Astrocyte of the cerebellum (primary cell): ENCODE results near the gene MYL4.

Experiments
- DNase-seq: peaks from one replicate; pipeline ENCODE4 v3.0.0-alpha.2; 2011; ENCODE audit warnings: low read depth
- H3K4me3 ChIP-seq: 2 replicates; pipeline ENCODE4 v1.5.1; 2011; ENCODE audit warnings: mild to moderate bottlenecking, low read depth, low read length, moderate library complexity
- in situ Hi-C: cut with HindIII; loops from 2 replicates; pipeline ENCODE4 v1.10.0; 2017; ENCODE audit warnings: low sequenced_read_pairs
- TF ChIP-seq, protein P1 (sequence below): IDR thresholded peaks from 2 replicates; pipeline ENCODE4 v1.5.1; 2012; ENCODE audit warnings: low read length, low read depth, moderate library complexity, mild to moderate bottlenecking; ENCODE audit errors: missing control alignments

The MYL4 gene

DNA sequence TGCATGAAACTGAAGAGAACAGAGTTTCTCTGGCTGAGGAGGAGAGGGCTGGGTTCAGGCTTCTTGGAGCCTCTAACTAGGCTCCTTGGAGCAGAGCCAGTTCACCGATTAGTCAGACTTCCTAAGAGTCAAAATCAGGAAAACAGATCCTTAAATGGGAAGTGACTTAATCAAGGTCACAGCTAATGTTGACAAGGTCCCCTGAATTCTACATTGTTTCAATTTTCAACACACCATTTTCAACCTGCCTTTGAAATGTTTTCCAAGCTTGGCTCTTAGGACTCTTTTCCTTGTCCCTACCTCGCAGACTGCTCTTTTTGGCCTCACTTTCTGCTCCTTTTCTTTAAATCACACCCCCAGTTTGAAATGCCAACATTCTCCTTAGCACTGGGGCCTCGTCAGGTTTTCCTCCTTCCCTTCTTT is 16.3 kb downstream of the MYL4 start:
- in situ Hi-C loops, result no loop called here
- no peak overlapping the region for H3K4me3 ChIP-seq
- DNase-seq, result peak; percentile 62
- TF ChIP-seq, protein P1, sequence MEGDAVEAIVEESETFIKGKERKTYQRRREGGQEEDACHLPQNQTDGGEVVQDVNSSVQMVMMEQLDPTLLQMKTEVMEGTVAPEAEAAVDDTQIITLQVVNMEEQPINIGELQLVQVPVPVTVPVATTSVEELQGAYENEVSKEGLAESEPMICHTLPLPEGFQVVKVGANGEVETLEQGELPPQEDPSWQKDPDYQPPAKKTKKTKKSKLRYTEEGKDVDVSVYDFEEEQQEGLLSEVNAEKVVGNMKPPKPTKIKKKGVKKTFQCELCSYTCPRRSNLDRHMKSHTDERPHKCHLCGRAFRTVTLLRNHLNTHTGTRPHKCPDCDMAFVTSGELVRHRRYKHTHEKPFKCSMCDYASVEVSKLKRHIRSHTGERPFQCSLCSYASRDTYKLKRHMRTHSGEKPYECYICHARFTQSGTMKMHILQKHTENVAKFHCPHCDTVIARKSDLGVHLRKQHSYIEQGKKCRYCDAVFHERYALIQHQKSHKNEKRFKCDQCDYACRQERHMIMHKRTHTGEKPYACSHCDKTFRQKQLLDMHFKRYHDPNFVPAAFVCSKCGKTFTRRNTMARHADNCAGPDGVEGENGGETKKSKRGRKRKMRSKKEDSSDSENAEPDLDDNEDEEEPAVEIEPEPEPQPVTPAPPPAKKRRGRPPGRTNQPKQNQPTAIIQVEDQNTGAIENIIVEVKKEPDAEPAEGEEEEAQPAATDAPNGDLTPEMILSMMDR, result no peak

DNA sequence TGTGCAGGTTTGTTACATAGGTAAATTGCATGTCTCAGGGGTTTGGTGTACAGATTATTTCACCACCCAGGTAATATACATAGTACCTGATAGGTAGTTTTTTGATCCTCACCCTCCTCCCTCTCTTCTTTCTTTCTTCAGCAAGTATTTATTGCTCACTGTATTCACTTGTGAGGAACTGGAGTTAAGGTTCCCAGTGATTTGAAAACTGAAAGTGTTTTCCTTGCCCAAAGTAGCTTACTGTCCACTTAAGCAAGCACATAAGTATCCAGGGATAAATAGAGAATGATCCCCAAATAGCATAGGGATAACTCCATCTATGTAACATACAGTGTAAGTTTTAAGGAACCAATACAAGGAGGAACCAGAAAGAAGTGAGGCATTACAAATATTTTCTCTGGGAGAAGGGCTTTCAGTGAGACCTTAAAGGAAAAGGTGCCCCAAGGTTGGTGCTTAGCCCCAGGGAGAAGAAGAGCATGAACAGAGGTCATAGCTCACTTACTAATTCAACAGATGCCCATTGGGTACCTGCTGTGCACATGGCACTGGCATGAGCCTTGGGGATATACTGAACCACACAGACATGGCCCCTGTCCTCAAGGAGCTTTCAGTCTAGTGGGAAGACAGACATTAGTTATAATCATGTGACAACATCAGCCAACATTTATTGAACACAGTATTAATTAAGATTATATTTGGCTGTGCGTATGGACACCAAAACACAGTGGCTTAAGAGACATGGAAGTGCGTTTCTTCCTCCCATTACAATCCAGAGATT is 17.0 kb downstream of the MYL4 start:
- H3K4me3 ChIP-seq, result no peak overlapping the region
- DNase-seq, result no peak
- in situ Hi-C loops, result no loop called here
- TF ChIP-seq, protein P1, result no peak

DNA sequence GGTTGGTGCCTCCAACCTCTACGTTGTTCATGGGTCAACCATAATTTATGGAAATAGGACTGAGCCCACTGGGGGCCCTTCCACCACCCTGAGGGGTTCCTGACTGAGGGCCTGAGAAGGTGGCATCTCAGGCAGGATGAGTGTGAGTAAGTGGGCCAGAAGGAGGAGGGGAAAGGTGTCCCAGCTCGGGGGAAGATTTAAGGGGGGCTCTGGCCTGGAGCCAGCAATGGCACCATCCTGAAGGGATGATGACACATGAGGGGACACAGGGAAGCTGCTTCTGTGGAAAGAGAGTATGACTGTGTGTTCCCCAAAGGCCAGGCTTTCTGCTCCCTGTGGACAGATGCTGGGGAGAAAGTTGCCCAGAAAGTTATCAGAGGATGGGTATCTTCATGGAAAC is 18.7 kb downstream of the MYL4 start:
- TF ChIP-seq, protein P1, result no peak
- no peak for DNase-seq
- no peak overlapping the region for H3K4me3 ChIP-seq
- in situ Hi-C loops, result no loop called here

DNA sequence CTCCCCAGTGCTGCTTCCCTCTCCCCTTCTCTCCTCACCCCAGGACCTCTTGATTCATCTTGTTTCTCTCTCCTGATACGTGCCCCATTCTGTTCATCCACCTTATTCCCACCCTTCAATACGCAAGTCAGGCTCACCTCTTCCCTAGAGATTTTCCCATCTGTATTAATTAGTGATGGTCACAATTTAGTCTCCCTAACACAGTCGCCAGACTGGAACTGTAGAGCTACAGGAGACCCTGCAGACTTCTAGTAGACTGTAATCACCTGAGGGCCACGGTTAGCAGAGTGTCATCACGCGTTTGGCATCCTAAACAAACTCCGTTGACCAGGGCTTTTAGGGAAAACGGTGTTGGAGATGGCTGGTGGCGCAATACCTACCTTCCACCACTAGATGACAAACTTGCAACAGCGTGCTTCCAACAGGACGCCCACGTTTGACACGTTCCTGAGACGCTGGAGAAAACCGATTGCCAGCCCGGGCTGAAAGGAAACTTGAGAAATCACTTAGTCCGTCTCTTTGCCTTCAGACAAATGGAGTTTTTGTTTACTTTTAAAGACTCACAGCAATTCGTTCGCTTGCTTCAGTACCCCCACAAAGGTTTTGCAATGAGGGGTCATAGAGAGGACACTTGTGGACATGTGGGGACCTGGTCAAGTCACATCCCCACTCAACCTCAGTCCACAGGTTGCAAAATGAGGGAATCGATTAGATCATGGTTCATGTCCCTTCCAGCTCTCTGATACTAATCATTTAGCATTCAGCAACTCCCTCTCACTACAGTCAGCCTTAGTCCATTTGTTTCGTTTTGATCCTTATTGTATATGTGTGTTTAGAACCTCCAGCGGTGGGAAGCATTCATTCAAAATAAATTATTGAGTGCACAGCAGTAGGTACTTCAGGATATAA is 20.6 kb downstream of the MYL4 start:
- H3K4me3 ChIP-seq, result peak overlapping the region; percentile 14
- DNase-seq, result peak; percentile 92
- TF ChIP-seq, protein P1, result peak; percentile 100
- in situ Hi-C loops, result no loop called here

DNA sequence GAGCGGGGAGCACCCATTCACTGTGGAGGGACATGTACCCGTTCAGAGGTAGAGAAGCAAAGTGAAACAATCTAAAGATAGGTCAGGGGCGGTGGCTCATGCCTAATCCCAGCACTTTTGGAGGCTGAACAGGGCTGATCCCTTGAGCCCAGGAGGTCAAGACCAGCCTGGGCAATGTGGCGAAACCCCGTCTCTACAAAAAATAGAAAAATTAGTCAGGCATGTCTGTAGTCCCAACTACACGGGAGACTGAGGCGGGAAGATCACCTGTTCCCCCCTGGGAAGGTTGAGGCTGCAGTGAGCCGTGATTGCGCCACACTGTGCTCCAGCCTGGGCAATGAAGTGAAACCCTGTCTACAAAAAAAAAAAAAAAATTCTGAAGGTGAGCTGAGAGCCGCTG is 21.7 kb downstream of the MYL4 start:
- no peak overlapping the region for H3K4me3 ChIP-seq
- TF ChIP-seq, protein P1, result no peak
- no peak for DNase-seq
- in situ Hi-C loops, result no loop called here

DNA sequence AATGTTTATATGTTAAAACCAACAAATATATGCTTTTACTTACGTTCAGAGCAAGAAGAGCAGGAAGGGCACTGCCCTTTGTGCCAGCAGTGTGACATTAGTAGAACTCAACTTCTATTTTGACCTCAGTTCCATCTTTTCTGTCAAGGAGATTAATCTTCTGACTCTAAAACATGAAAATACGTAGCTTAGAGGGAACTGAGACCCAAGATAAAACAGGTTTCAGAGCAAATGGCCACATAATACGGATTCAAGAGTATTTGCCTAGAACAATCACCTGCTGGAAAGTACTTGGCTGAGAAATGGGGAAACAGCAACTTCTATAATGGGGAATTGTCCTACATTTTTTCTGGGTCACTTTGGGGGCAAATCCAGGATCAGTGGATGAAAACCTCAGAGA is 22.2 kb downstream of the MYL4 start:
- TF ChIP-seq, protein P1, result no peak
- in situ Hi-C loops, result no loop called here
- no peak for DNase-seq
- H3K4me3 ChIP-seq, result no peak overlapping the region
